Left ventricle myocardium inferior (tissue), 1 donor: Measurements from ENCODE around the gene TDP2. TPM values are rescaled to one million over a fixed set of nuclear protein-coding genes. Genes with fewer than 3 reads are reported as not detected.
"Not testable (repeated sequence)": the region's sequence is repeated elsewhere in the genome, so short reads cannot be mapped to it uniquely, and the experiment has no call there.

Experiments used
- DNase-seq: peaks from one replicate; pipeline ENCODE4 v3.0.0-alpha.2; 2020
- H3K27ac ChIP-seq: fragments of 200-600 bp; replicated peaks from 2 replicates; pipeline ENCODE4 v1.8.0; 2021
- H3K27me3 ChIP-seq: fragments of 200-600 bp; 2 replicates; pipeline ENCODE4 v1.8.0; 2021; ENCODE audit warnings: low read depth
- H3K36me3 ChIP-seq: fragments of 200-600 bp; 2 replicates; pipeline ENCODE4 v1.8.0; 2021
- H3K4me1 ChIP-seq: fragments of 200-600 bp; 2 replicates; pipeline ENCODE4 v1.8.0; 2021
- H3K4me3 ChIP-seq: fragments of 200-600 bp; 2 replicates; pipeline ENCODE4 v1.8.0; 2021; ENCODE audit warnings: mild to moderate bottlenecking, moderate library complexity
- H3K9me3 ChIP-seq: fragments of 200-600 bp; replicated peaks from 2 replicates; pipeline ENCODE4 v1.8.0; 2021
- intact Hi-C: fragments of 100-400 bp; cut with micrococcal nuclease; formaldehyde crosslinking; loops from one replicate; pipeline ENCODE4 v1.11.0; 2022
- total RNA-seq: library from RNA; stranded (reverse); fragmentation: NEBNext Ultra II Directional; extraction: Animal tissue kit (Norgen Biotek cat#: 25700); gene quantifications from one replicate; pipeline ENCODE4 v1.2.1, GENCODE V29; 2021
- TF ChIP-seq, protein P1 (sequence below): fragments of 200-600 bp; IDR thresholded peaks from 2 replicates; pipeline ENCODE4 v1.8.0; 2021; ENCODE audit warnings: antibody characterized with exemption, mild to moderate bottlenecking, borderline replicate concordance
- donor health status: DM: no; HTN: yes; CAD: no; lungs with severe emphysema.

The TDP2 gene
- total RNA-seq, 1 donor from 2014 or later: 22.1 TPM

DNA sequence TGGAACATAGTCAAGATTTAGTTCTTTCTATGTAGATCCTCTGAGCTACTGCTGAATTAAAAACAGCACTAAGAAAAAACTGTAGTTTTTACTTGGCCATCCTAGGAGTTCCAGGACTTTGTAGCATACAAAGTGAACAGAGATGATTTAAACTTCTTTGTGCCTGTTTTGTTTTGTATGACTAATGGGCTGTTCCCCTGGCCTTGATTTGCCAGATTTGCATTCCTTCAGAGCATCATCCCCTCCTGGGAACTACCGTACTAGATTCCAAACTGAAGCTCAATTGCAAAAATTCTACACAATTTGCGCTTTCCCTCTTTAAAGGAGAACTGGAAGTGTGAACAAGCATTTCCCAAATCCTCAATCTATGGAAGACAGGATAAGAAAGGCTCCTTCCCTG, 23.3 kb upstream of the TDP2 start:
- TF ChIP-seq, protein P1, sequence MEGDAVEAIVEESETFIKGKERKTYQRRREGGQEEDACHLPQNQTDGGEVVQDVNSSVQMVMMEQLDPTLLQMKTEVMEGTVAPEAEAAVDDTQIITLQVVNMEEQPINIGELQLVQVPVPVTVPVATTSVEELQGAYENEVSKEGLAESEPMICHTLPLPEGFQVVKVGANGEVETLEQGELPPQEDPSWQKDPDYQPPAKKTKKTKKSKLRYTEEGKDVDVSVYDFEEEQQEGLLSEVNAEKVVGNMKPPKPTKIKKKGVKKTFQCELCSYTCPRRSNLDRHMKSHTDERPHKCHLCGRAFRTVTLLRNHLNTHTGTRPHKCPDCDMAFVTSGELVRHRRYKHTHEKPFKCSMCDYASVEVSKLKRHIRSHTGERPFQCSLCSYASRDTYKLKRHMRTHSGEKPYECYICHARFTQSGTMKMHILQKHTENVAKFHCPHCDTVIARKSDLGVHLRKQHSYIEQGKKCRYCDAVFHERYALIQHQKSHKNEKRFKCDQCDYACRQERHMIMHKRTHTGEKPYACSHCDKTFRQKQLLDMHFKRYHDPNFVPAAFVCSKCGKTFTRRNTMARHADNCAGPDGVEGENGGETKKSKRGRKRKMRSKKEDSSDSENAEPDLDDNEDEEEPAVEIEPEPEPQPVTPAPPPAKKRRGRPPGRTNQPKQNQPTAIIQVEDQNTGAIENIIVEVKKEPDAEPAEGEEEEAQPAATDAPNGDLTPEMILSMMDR: no peak
- intact Hi-C loops: loop anchor here (5.0 kb wide), 1 partner anchor 108 kb away; no protein-coding TSS in a partner anchor

DNA sequence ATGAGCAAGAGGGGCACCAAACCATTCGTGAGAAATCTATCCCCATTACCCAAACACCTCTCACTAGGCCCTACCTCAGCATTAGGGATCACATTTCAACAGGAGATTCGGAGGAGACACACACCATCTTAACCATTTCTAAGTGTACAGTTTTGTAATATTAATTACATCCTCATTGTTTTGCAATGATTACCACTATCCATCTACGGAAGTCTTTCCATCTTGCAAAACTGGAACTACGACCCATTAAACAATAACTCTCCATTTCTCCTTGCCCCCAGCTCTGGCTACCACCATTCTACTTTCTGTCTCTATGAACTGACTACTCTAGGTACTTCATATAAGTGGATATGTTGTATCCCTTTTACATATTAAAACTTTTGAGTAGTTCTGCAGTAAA, 20.2 kb upstream of the TDP2 start:
- Histone ChIP-seq H3K4me3 (no peak overlapping the region), H3K9me3 (no peaks in the 10 kb centered on the region), H3K36me3 (peaks cover 3% of the 10 kb centered on the region), H3K27me3 (no peaks in the 10 kb centered on the region), H3K4me1 (peaks cover 27% of the 10 kb centered on the region), H3K27ac (no peak overlapping the region)
- DNase-seq: no peak
- intact Hi-C loops: no loop called here
- TF ChIP-seq, protein P1: no peak

More for the DNA sequence above, 23.3 kb upstream of the TDP2 start:
- Histone ChIP-seq H3K36me3 (peaks cover 3% of the 10 kb centered on the region), H3K4me1 (peaks cover 32% of the 10 kb centered on the region), H3K9me3 (no peaks in the 10 kb centered on the region), H3K27me3 (no peaks in the 10 kb centered on the region), H3K27ac (no peak overlapping the region), H3K4me3 (no peak overlapping the region)
- no peak for DNase-seq

DNA sequence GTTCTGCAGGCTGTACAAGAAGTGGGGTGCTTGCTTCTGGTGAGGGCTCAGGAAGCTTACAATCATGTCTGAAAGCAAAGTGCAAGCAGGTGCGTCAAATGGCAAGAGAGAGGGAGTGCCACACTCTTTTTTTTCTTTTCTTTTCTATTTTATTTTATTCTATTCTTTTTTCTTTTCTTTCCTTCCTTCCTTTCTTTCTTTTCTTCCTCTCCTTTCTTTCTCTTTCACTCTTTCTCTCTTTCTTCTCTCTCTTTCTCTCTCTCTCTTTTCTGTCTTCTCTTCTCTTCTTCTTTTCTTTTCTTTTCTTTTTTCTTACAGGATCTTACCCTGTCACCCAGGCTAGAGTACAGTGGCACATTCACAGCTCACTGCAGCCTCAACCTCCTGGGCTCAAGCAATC, 19.7 kb upstream of the TDP2 start:
- peaks cover 3% of the 10 kb centered on the region for H3K36me3 ChIP-seq
- peaks cover 22% of the 10 kb centered on the region for H3K4me1 ChIP-seq
- TF ChIP-seq, protein P1: no peak
- intact Hi-C loops: no loop called here
- H3K27me3 ChIP-seq: no peaks in the 10 kb centered on the region
- no peaks in the 10 kb centered on the region for H3K9me3 ChIP-seq
- no peak for DNase-seq
- no peak overlapping the region for H3K4me3 ChIP-seq
- H3K27ac ChIP-seq: no peak overlapping the region

DNA sequence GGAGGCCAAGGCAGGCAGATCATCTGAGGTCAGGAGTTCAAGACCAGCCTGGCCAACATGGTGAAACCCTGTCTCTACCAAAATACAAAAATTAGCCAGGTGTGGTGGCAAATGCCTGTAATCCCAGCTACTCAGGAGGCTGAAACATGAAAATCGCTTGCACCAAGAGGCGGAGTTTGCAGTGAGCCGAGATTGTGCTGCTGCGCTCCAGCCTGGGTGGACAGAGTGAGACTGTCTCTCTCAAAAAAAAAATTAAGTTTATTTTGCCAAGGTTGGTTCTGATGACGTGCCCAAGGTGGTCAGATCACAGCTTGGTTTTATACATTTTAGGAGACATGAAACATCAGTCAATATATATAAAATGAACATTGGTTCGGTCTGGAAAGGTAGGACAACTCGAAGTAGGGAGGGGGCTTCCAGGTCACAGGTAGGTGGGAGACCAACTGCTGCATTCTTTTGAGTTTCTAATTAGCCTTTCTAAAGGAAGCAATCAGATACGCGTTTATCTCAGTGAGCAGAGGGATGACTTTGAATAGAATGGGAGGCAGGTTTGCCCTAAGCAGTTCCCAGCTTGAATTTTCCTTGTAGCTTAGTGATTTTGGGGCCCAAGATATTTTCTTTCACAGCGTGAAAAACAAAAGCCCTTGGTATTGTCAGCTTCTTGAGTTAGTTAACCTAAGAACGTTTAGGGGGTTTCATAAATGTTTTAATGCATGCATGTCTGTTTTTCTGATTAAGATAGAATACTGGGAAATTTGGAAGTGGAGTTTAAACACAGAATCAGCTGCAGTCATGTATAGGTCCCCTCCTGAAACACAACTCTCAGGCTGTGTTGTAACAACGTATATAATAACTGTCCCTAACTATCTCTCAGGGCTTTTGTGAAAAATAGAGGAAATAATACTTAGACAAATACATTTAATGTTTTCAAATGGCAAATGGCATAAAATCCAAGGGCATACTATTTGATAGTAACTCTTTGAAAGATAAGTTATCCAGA, 16.9 kb upstream of the TDP2 start:
- TF ChIP-seq, protein P1: no peak
- DNase-seq: no peak
- H3K36me3 ChIP-seq: peaks cover 3% of the 10 kb centered on the region
- H3K27me3 ChIP-seq: no peaks in the 10 kb centered on the region
- H3K9me3 ChIP-seq: no peaks in the 10 kb centered on the region
- peaks cover 7% of the 10 kb centered on the region for H3K4me1 ChIP-seq
- no peak overlapping the region for H3K27ac ChIP-seq
- intact Hi-C loops: no loop called here
- no peak overlapping the region for H3K4me3 ChIP-seq

DNA sequence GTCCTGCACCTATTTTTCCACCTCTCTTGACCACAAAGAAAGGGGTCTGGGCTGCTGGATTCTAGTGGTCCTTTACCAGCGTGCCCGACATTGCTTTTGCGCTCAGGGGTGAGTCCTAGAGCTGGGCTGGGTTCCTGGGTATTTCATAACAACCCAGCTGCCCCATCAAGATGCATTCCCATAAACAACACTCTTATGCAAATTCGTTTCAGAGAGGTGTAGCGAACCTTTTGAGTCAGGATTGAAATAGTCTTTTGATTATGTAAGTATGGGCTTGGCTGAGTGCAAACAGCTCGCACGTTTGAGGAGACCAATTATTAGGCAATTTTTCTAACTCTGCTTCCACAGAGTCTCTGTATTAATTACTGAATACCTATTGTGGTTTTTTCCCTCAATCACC, 13.9 kb upstream of the TDP2 start:
- Histone ChIP-seq H3K27ac (no peak overlapping the region), H3K4me3 (no peak overlapping the region), H3K9me3 (no peaks in the 10 kb centered on the region), H3K4me1 (peaks cover 7% of the 10 kb centered on the region), H3K27me3 (no peaks in the 10 kb centered on the region), H3K36me3 (no peaks in the 10 kb centered on the region)
- TF ChIP-seq, protein P1: no peak
- no peak for DNase-seq
- intact Hi-C loops: no loop called here

DNA sequence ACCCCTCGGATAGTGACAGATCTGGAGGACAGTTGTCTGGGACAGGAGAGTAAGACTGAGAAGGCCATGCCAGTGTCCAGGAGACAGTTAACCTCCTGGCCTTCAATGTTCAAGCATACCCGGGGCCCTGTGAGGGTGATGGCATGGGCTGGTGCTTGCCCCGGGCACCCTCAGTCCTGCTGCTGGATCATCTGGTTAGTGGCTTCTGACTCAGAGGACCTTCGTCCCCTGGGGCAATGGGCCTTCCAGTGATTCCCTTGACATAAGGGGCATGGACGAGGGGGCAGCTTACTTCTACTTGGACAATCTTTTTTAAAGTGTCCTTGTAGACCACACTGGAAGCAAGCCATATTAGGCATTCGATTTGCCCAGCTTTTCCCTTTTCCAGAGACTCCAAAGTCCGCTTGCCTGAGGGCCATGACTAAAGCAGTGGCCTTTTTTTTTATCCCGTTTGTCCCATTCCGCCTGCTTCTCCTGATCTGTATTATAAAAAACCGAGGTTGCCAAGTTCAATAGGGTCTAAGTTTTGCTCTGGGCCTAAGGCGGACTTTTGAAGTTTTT, 12.2 kb upstream of the TDP2 start:
- intact Hi-C loops, H3K27me3 ChIP-seq, H3K9me3 ChIP-seq, DNase-seq, H3K36me3 ChIP-seq, H3K4me1 ChIP-seq, H3K27ac ChIP-seq, H3K4me3 ChIP-seq: not testable (repeated sequence)
